HepG2 (cell line): ENCODE data around the gene SNX30. TPM values are rescaled to one million over a fixed set of nuclear protein-coding genes. Genes with fewer than 3 reads are reported as not detected.

Source experiments
- ATAC-seq: fragments of 200-7000 bp; cut with Tn5 transposase; 3 replicates; pipeline ENCODE4 v1.9.1; 2020; ENCODE audit warnings: mild to moderate bottlenecking, moderate library complexity
- BruUV-seq: library from RNA; stranded (reverse); fragments of 400-500 nt; replicated peaks from 2 replicates; lab custom pipeline; 2021; lab: Mats Ljungman, UMichigan
- CTCF ChIA-PET: fragments of 300-600 bp; formaldehyde crosslinking; extraction: SDS; loops from one replicate; lab custom pipeline; 2021; ENCODE audit warnings: low total read pairs, inconsistent platforms, low intra/inter-chr PET ratio; lab: Yijun Ruan, JAX
- POLR2A ChIA-PET: fragments of 350-600 bp; sonication (Branson Sonifier 250); formaldehyde crosslinking; loops from one replicate; lab custom pipeline; 2020; ENCODE audit warnings: antibody characterized with exemption, inconsistent platforms; lab: Yijun Ruan, JAX
- DNase-seq: peaks from one replicate; pipeline ENCODE4 v3.0.0-alpha.2; 2015; ENCODE audit warnings: low spot score
- FAIRE-seq: peaks from 3 replicates; lab custom pipeline; 2011; peaks lifted over from hg19 to GRCh38; lab: Jason Lieb, UNC
- H2AFZ ChIP-seq: one replicate; pipeline ENCODE4 v1.6.1; 2011; ENCODE audit warnings: low read length, inconsistent platforms
- H3K27ac ChIP-seq: fragments of 300-600 bp; 3 replicates; pipeline ENCODE4 v1.8.0; 2011; ENCODE audit warnings: mixed run types, mild to moderate bottlenecking, mixed read lengths, low read length, inconsistent platforms; ENCODE audit not compliant: insufficient read depth; ENCODE audit errors: extremely low read length
- H3K27me3 ChIP-seq, 2 experiments: fragments of 200-600 bp in 1 of 2; 2 replicates in 1 of 2; 3 replicates in 1 of 2; pipeline versions ENCODE4 v1.6.0 to v1.8.0; 2011; ENCODE audit warnings: low read length in 2 of 2, mild to moderate bottlenecking in 2 of 2, moderate library complexity in 2 of 2, inconsistent platforms in 1 of 2; ENCODE audit not compliant: insufficient read depth in 2 of 2, control insufficient read depth in 1 of 2
- H3K36me3 ChIP-seq, 2 experiments: fragments of 200-600 bp in 1 of 2; replicated peaks in 1 of 2; 2 replicates in 1 of 2; 3 replicates in 1 of 2; pipeline versions ENCODE4 v1.5.1 to v1.8.0; 2011; ENCODE audit warnings: low read length in 2 of 2, inconsistent platforms in 1 of 2; ENCODE audit not compliant: insufficient read depth in 2 of 2, control insufficient read depth in 1 of 2
- H3K4me1 ChIP-seq: 2 replicates; pipeline ENCODE4 v1.5.1; 2012; ENCODE audit warnings: low read length, inconsistent platforms; ENCODE audit not compliant: insufficient read depth
- H3K4me2 ChIP-seq: 2 replicates; pipeline ENCODE4 v1.6.0; 2011; ENCODE audit warnings: low read depth, low read length, inconsistent platforms
- H3K4me3 ChIP-seq, 3 experiments: fragments of 200-600 bp in 1 of 3; sonication (generic), shearing (Covaris generic) in 1 of 3; replicated peaks in 1 of 3; 2 replicates each; pipeline ENCODE4 v1.5.1; 2011 to 2016; ENCODE audit warnings: low read length in 3 of 3, inconsistent platforms in 2 of 3, low read depth in 2 of 3, mild to moderate bottlenecking in 2 of 3, control low read depth in 1 of 3, mixed read lengths in 1 of 3; ENCODE audit not compliant: insufficient read depth in 1 of 3
- H3K79me2 ChIP-seq: one replicate; pipeline ENCODE4 v1.6.1; 2011; ENCODE audit warnings: low read length, inconsistent platforms; ENCODE audit not compliant: insufficient read depth
- H3K9ac ChIP-seq: 2 replicates; pipeline ENCODE4 v1.6.0; 2011; ENCODE audit warnings: mild to moderate bottlenecking, low read depth, low read length, inconsistent platforms; ENCODE audit not compliant: insufficient read depth
- H3K9me3 ChIP-seq: 2 replicates; pipeline ENCODE4 v1.5.1; 2012; ENCODE audit warnings: mild to moderate bottlenecking, low read length
- H4K20me1 ChIP-seq: 2 replicates; pipeline ENCODE4 v1.6.0; 2011; ENCODE audit warnings: inconsistent platforms, mild to moderate bottlenecking, low read length, moderate library complexity; ENCODE audit not compliant: insufficient read depth
- ARID3A ChIP-seq: IDR thresholded peaks from 2 replicates; pipeline ENCODE4 v1.6.1; 2012; ENCODE audit warnings: low read depth, low read length, improper control_type of control experiment
- ESRRA ChIP-seq: sonication (generic); formaldehyde crosslinking; IDR thresholded peaks from 2 replicates; pipeline ENCODE4 v1.5.1; 2020; ENCODE audit warnings: mild to moderate bottlenecking, low read depth, missing genetic modification reagents
- FOXP1 ChIP-seq, 2 experiments: fragments of 450-650 bp in 1 of 2; IDR thresholded peaks; 2 replicates each; pipeline ENCODE4 v1.6.1; 2017 to 2018; ENCODE audit warnings: antibody characterized with exemption in 1 of 2
- MEF2D ChIP-seq: sonication (generic); formaldehyde crosslinking; IDR thresholded peaks from 2 replicates; pipeline ENCODE4 v1.5.1; 2020; ENCODE audit warnings: mild to moderate bottlenecking, missing genetic modification reagents
- POGK ChIP-seq: sonication (generic); formaldehyde crosslinking; conservative IDR thresholded peaks from 2 replicates; pipeline ENCODE4 v1.8.0; 2022; ENCODE audit warnings: mild to moderate bottlenecking, moderate library complexity, missing genetic modification reagents
- RFX3 ChIP-seq: IDR thresholded peaks from 2 replicates; pipeline ENCODE4 v1.6.1; 2016; ENCODE audit warnings: missing biosample characterization, missing genetic modification reagents
- STAG1 ChIP-seq: sonication (generic); formaldehyde crosslinking; IDR thresholded peaks from 2 replicates; pipeline ENCODE4 v1.4.0; 2020; ENCODE audit warnings: missing genetic modification reagents
- ZNF674 ChIP-seq: sonication (generic); formaldehyde crosslinking; IDR thresholded peaks from 2 replicates; pipeline ENCODE4 v1.5.0; 2020; ENCODE audit warnings: low read depth, mild to moderate bottlenecking, missing genetic modification reagents
- WGBS: methylation state at CpG from one replicate; pipeline ENCODE4 v1.1.6; 2017; ENCODE audit warnings: low lambda C conversion rate; 5-methylcytosine and 5-hydroxymethylcytosine counted together
- in situ Hi-C: cut with HindIII; loops from 2 replicates; pipeline ENCODE4 v1.10.0; 2017; ENCODE audit warnings: low pct_unique_long_range_greater_than_20kb; ENCODE audit not compliant: extremely low pct_ligation_motif_present
- intact Hi-C: fragments of 100-400 bp; cut with micrococcal nuclease; formaldehyde crosslinking; loops from one replicate; pipeline ENCODE4 v1.10.0; 2022; ENCODE audit not compliant: unreplicated experiment
- polyA plus RNA-seq, 8 experiments: library from polyadenylated mRNA; depleted of rRNA in 3 of 8; stranded (reverse) in 7 of 8; unstranded in 1 of 8; fragments of >200 nt; fragmentation: Illumina TruSeq in 4 of 8; extraction: Trizol in 4 of 8; gene quantifications; 2 replicates each; pipeline versions ENCODE4 v1.2.1 to v1.2.3, GENCODE V29; 2011 to 2016; ENCODE audit warnings: low read depth in 4 of 8, missing spikeins in 1 of 8, mixed read lengths in 1 of 8; ENCODE audit not compliant: insufficient read depth in 1 of 8
- total RNA-seq, 5 experiments: library from RNA; depleted of rRNA; stranded (reverse); fragments of >200 nt; fragmentation: Illumina TruSeq; extraction: Trizol; gene quantifications; 2 replicates each; pipeline ENCODE4 v1.2.3, GENCODE V29; 2016; ENCODE audit warnings: low read depth in 1 of 5
- TF ChIP-seq, protein P1 (sequence below): sonication (generic); formaldehyde crosslinking; IDR thresholded peaks from 2 replicates; pipeline ENCODE4 v1.4.0; 2020; ENCODE audit warnings: mild to moderate bottlenecking, missing genetic modification reagents

The SNX30 gene
- total and polyA plus RNA-seq, 2 of the 13 experiments (the other 11 are each of a cell fraction or from before 2014, with no cell fraction given) = 4.4 to 12.4 TPM

- FAIRE-seq = no peak
- H2AFZ ChIP-seq = no peak overlapping the region
- H4K20me1 ChIP-seq = no peaks in the 10 kb centered on the region
- in situ Hi-C loops = loop anchor here (10.0 kb wide), 1 partner anchor 51 kb away; no protein-coding TSS in a partner anchor
- H3K4me1 ChIP-seq = no peaks in the 10 kb centered on the region
- ATAC-seq = no peak
- no peak overlapping the region for H3K9ac ChIP-seq
- no peak for DNase-seq
- no peaks in the 10 kb centered on the region for H3K9me3 ChIP-seq
- no peak overlapping the region for H3K4me2 ChIP-seq
- no peaks in the 10 kb centered on the region for H3K27me3 ChIP-seq
- H3K36me3 ChIP-seq = no peaks in the 10 kb centered on the region
- no peaks in the 10 kb centered on the region for H3K79me2 ChIP-seq
- WGBS = 65% methylated on average over 4 of the region's 4 CpGs
- no peak overlapping the region for H3K27ac ChIP-seq
- ChIA-PET POLR2A (no interaction called here), CTCF (no interaction called here)
- TF ChIP-seq ZNF674 (CRISPR knock-in tag) (no peak), POGK (no peak), RFX3 (CRISPR knock-in tag) (no peak), FOXP1 (IDR thresholded peaks at IDR 0.05) (no peak), FOXP1 (CRISPR knock-in tag; IDR thresholded peaks at IDR 0.05) (no peak), ESRRA (CRISPR knock-in tag) (no peak), MEF2D (CRISPR knock-in tag) (no peak), STAG1 (no peak), ARID3A (no peak)
- TF ChIP-seq, protein P1, sequence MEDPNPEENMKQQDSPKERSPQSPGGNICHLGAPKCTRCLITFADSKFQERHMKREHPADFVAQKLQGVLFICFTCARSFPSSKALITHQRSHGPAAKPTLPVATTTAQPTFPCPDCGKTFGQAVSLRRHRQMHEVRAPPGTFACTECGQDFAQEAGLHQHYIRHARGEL = no peak
- no peak overlapping the region for H3K4me3 ChIP-seq
- BruUV-seq = no TSS peak
- intact Hi-C loops = loop anchor here (10.0 kb wide), 1 partner anchor 351 kb away; no protein-coding TSS in a partner anchor
Observed at GRCh38 chr9:112795921-112796320, 45.4 kb downstream of the SNX30 start.
